ENCODE data around the gene TRIM44.

The TRIM44 gene

DNA sequence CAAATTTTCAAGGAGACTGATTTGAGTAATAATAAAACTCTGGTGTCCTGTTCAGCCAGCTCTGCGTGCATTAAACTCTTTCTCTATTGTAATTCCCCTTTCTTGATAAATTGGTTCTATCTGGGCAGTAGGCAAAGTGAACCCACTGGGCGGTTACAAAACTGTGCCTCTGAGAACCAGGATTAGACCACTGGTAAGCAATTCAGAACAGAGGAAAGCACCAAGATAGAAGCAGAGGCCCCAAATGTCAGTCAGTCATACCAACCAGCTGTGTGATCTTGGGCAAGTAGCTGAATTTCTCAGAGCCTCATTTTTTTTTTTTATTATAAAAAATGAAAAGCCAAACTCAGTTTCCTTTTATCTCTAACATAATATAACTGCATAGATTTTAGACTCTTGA, 54.9 kb downstream of the TRIM44 start:
- DNase-seq (ENCODE audit: low spot score), result no peak

GRCh38 chr11:35721651-35722282, 59.2 kb downstream of the TRIM44 start:
- DNase-seq (ENCODE audit: low spot score), result no peak

- no peak for DNase-seq (ENCODE audit: low spot score)
Observed at GRCh38 chr11:35722641-35723040, 60.1 kb downstream of the TRIM44 start.

GRCh38 chr11:35723493-35723892, 60.9 kb downstream of the TRIM44 start:
- no peak for DNase-seq (ENCODE audit: low spot score)

- DNase-seq (ENCODE audit: low spot score), result peak; percentile 5
Observed at GRCh38 chr11:35723913-35724312, 61.3 kb downstream of the TRIM44 start.

- DNase-seq (ENCODE audit: low spot score), result peak; percentile 6
Observed at GRCh38 chr11:35725885-35726284, 63.3 kb downstream of the TRIM44 start.

DNA sequence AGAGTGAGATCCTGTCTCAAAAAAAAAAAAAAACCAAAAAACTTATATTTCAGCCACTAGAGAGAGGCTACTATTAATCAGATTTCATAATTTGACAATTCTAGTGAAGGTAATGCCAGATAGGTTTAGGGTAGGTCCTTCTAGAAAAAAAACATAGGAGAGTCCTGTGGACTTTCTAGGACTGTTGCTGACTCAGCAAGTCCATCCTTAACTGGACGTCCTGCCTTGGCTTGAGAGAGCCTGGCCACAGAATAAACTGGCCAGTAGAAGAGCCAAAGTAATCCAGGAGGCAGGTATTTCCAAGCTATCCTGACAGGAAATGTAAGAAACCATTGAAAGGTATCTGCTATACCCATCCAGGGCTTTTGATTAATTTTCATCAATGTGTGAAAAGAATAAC, 64.6 kb downstream of the TRIM44 start:
- DNase-seq (ENCODE audit: low spot score), result no peak

DNA sequence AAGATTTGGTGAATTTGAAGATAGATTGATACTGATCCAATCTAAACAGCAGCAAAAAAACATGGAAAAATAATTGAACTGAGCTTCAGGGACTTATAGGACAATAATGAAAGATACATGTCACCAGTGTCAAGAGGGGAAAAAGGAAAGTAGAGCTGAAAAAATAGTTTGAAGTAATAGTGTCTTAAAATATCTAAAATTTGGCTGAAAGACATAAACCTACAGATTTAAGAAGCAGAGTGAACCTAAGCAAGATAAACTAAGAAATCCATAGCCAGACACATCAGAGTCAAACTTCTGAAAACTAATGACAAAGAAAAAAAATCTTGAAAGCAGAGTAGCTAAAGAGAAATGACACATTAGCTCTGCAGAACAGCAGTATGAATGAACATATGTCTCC, 67.7 kb downstream of the TRIM44 start:
- no peak for DNase-seq (ENCODE audit: low spot score)

DNA sequence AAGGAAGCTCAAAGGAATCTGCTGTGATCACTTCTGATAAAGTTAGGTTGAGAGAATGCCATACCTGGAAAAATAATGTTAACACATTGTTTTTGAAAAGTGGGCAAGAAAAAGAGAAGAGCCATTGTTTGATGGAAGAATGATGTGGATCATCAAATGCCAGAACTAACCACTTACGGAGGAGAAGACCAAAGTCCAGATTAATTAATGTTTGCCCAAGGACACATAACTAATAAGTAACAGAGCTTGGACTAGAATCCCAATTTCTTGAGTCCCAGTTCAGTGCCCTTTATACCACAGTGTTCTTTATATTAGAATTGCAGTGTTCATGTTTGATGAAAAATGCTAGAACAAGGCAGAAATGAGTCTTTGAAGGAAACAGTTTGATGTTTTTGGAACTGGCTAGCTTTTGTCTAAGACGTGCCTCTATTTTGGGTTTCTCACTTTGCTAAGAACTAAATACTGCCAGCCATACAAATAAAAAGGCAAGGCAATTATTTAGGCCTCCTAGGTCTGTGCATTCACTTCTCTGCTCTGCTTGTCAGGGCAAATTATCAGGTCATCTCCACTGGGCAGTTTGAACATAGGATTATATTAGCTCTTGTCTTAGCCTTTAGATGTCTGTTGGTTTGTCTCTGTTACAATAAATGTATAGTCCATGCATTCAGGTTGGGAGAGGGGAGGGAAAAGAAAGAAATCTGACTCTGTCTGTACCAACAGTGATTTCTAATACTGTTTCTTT, 72.3 kb downstream of the TRIM44 start:
- no peak for DNase-seq (ENCODE audit: low spot score)

GRCh38 chr11:35735411-35735810, 72.8 kb downstream of the TRIM44 start:
- no peak for DNase-seq (ENCODE audit: low spot score)

DNA sequence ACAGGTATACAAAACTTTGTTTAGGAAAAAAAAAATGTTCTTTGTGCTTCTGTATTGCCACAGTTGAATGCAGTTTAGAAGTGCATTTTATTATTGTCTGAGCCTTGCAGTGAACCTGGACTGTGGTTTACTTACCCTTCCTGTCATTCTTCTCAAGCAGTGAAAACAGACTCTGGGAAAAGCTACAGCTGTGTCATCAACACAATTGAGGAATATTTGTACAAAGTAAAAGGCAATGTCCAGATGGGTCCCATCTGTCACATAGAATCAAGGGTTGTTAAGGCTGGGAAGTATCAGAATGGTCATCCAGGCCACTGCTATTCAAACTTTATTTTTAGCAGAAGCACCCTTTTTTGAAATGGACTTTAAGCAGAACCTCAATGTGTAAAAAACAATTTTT, 73.3 kb downstream of the TRIM44 start:
- DNase-seq (ENCODE audit: low spot score), result no peak

DNA sequence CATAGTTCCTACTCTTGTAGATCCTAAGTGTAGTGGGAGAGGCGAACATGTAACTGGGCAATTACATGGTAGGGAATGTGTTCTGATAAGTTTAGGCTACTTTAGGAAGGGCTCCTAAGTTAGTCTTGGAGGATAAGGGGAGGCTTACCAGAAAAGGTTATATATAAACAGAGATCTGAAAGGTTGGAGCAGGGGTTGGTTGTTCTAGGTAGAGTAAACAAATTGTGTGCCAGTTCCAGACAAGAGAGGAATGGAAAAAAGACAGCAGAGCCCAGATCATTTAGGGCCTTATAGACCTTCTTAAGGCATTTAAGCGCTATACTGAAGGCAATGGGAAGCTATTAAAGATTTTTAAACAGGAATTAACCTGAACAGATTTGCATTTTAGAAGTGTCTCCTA, 74.4 kb downstream of the TRIM44 start:
- no peak for DNase-seq (ENCODE audit: low spot score)

DNA sequence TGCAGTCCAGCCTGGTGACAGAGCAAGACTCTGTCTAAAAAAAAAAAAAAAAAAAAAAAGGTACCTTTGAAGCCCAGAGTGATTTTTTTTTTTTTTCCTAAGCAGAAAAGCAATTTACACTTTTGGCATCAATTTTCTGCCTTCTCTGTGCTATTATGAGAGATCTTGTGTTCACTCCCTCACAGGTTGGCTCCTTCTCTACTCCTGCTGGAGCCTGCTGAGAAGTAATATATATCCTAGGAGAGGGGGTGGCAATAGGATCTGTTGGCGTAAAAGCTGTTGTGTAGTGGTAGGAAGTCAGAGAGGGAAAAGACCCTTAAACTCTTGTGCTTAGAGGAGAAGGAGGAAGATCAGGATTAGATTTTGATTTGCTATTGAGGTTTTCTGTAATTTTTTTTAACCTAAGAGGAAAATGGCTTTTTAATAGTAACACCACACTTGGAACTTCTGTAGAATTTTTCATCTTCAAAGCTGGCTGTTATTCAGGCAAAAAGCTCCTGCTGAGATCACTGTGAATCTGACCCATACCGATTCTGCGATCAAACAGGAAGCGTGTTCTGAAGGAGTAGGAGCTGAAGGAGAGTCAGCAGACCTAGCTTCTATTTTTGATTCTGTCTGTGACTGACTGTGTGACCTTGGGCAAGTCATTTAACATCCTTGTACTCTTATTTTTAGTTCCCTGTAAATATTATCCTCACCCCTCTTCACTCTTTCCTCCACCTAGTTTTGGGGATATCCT, 77.7 kb downstream of the TRIM44 start:
- DNase-seq (ENCODE audit: low spot score), result no peak

GRCh38 chr11:35742707-35743454, 80.3 kb downstream of the TRIM44 start:
- no peak for DNase-seq (ENCODE audit: low spot score)

DNA sequence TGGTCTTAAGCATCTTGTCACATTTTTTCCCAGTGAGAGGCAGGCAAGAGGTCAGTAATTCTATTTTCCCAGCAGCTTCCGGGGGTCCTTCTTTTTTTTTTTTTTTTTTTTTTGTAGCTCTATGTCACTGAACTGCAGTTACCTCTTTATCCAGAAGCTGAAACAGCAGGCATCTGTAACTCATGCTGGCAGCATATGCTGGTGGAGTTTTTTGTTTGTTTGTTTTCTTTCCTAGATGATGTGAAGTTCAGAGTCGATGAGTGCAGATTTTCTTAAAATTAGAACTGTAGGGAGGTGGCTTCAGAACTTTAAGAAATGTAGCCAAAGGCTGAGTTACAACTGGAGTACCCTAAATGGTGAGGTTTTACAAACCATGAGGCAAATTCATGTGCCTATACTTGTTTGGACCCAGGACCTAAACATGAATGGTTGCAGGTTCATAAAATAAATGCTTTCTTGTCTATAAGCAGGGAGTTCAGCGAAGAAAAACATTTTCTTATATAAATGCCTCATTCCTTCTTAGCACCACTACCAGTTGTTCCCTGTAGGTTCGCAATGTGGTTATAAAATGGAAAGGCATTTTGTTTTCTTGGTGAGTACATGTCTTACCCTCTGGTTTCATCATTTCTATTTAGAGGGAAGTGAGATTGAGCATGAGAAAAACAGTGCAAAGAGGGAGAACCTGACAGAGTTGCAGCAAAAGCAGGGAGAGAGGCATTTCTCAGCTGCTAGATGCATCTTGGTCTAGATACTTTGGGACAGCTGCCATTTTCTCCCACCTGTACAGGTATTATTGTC, 84.0 kb downstream of the TRIM44 start:
- peak; percentile 14 for DNase-seq (ENCODE audit: low spot score)

DNA sequence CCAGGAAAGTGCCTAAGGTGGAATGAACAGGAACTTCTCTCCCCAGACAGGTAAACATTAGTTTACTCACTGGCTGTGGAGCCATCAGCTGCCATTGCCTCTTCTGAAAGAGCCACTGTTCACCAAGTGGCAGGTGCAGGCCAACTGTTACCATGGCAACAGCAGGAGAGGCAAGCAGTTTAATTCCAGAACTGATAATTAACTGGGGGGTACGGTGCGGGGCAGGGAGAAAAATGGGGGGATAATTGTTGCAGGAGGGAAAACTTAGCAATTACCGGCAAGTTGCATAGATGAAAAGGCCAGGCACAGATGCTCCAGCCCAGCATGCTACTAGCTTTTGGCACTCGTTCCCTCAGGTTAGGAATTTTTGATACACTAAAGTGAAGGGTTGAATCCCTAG, 85.1 kb downstream of the TRIM44 start:
- no peak for DNase-seq (ENCODE audit: low spot score)

DNA sequence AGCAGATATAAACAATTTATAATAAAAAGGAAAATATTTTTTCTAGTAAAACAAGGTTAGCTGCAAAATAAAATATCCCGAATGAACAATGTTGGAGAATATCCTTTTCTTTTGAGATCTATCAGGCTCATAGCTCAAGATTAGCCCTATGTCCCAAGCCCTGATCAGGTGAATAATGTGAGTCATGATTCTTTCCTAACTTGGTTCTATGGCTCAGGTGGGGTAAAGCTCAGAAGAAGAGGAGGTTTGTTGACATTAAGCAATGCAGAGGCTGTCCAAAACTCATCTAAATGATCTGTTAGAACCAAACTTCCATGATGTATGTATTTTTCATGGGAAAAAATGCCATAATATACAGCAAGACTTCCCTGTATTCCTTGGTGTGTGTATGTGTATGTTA, 86.1 kb downstream of the TRIM44 start:
- DNase-seq (ENCODE audit: low spot score), result no peak

DNA sequence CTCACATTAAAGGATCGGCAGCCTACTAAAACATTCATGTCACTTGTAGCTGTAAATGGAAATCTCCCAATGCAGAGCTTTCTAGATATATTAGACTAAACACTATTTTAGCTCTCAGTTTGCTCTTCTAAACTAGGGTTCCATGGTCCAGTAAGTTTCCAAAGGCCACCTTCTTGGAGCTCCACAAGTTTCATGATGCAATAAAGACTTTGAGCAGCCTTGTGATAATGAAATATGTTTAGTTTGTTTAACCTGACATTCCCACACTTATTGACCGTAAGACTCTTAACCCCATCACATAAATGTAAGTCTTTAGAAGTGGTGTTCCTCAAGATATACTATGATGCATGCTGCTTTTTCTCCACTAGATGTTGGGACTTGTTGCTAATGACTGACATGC, 87.7 kb downstream of the TRIM44 start:
- no peak for DNase-seq (ENCODE audit: low spot score)

GRCh38 chr11:35750981-35751663, 88.5 kb downstream of the TRIM44 start:
- DNase-seq (ENCODE audit: low spot score), result no peak

GRCh38 chr11:35751664-35752061, 89.1 kb downstream of the TRIM44 start:
- no peak for DNase-seq (ENCODE audit: low spot score)

- DNase-seq (ENCODE audit: low spot score), result peak; percentile 5
Observed at GRCh38 chr11:35752115-35752514, 89.5 kb downstream of the TRIM44 start.

Data from GM03348 (cell line).